ENCODE measurements around the gene XRCC1. TPM values are rescaled to one million over a fixed set of nuclear protein-coding genes. Genes with fewer than 3 reads are reported as not detected.

XRCC1 gene
- total RNA-seq, 1 experiment from 2014 or later = 38.0 TPM

GRCh38 chr19:43554317-43554895 lies 20.9 kb downstream of the XRCC1 start:
- no peak overlapping the region for H3K27ac ChIP-seq (ENCODE audit: insufficient read length, low read depth, low read length)
- no peak overlapping the region for H2AFZ ChIP-seq (ENCODE audit: low read length)
- H3K4ac ChIP-seq (ENCODE audit: low read depth, low read length) = no peak overlapping the region
- H3K9ac ChIP-seq (ENCODE audit: extremely low read depth, insufficient read length, low read length) = no peak overlapping the region
- H3K9me3 ChIP-seq (ENCODE audit: control insufficient read depth, low read depth, low read length) = no peaks in the 10 kb centered on the region
- no peak overlapping the region for H2BK20ac ChIP-seq (ENCODE audit: low read depth, low read length, poor library complexity, severe bottlenecking)
- no peak overlapping the region for H2BK5ac ChIP-seq (ENCODE audit: insufficient read length, low read length)
- H4K5ac ChIP-seq (ENCODE audit: insufficient read length, low read depth, low read length) = no peak overlapping the region
- H2AK5ac ChIP-seq (ENCODE audit: insufficient read length, low read length) = no peak overlapping the region
- Mint-ChIP-seq H3K27me3 (ENCODE audit: low read depth) (no peaks in the 10 kb centered on the region), H3K4me3 (no peak overlapping the region), H3K36me3 (ENCODE audit: insufficient read depth in 1 of 3, low read depth in 3 of 3) (peaks cover 15 to 54% (median 49%) of the 10 kb centered on the region in 3 experiments; a peak in 6 of 7 replicates), H3K9me3 (0 out of 5 replicates have a peak, but pooled peaks cover 0 to 2% of the 10 kb centered on the region in 2 experiments), H3K27ac (peak overlapping the region in 1 of 3 experiments; percentile 37; a peak in 2 of 7 replicates), H3K4me1 (peaks cover 7 to 11% of the 10 kb centered on the region in 2 experiments)
- H3K4me2 ChIP-seq (ENCODE audit: insufficient read depth, insufficient read length, low read length) = no peak overlapping the region
- H2BK12ac ChIP-seq (ENCODE audit: insufficient read length, low read depth, low read length) = no peak overlapping the region
- H3K79me1 ChIP-seq (ENCODE audit: insufficient read depth, low read depth, low read length, poor library complexity, severe bottlenecking) = no peaks in the 10 kb centered on the region
- no peak overlapping the region for H2BK120ac ChIP-seq (ENCODE audit: low read depth, low read length, poor library complexity, severe bottlenecking)
- WGBS (ENCODE audit: extremely low coverage, insufficient read length, low lambda C conversion rate) = no CpG with 5 or more reads among the region's 15 CpGs
- H3T11ph ChIP-seq (ENCODE audit: low read length) = no peak overlapping the region
- TF ChIP-seq CTCF (conservative IDR thresholded peaks at IDR 0.05) = no peak
- H4K91ac ChIP-seq (ENCODE audit: insufficient read length, low read depth, low read length) = no peak overlapping the region
- H3K4me1 ChIP-seq (ENCODE audit: insufficient read depth, low read length) = no peaks in the 10 kb centered on the region
- H3K14ac ChIP-seq (ENCODE audit: insufficient read depth, low read length) = no peak overlapping the region
- H2BK15ac ChIP-seq (ENCODE audit: low read depth, low read length) = no peak overlapping the region
- no peak overlapping the region for H3K18ac ChIP-seq (ENCODE audit: insufficient read length, low read depth, low read length)
- no peak overlapping the region for H3K56ac ChIP-seq (ENCODE audit: insufficient read length, low read depth, low read length)
- H3K27me3 ChIP-seq (ENCODE audit: insufficient read depth, low read length) = no peaks in the 10 kb centered on the region
- DNase-seq = no peak
- H3K23ac ChIP-seq (ENCODE audit: insufficient read length, low read depth, low read length) = no peak overlapping the region
- H4K8ac ChIP-seq (replicated peaks; ENCODE audit: insufficient read length, low read depth, low read length) = no peak overlapping the region
- no peaks in the 10 kb centered on the region for H3K23me2 ChIP-seq (ENCODE audit: insufficient read length, low read depth, low read length, poor library complexity, severe bottlenecking)
- H3K79me2 ChIP-seq (ENCODE audit: insufficient read depth, low read length) = no peaks in the 10 kb centered on the region
- H4K20me1 ChIP-seq (ENCODE audit: control insufficient read depth, insufficient read depth, insufficient read length) = no peaks in the 10 kb centered on the region

Data from H9 (cell line).